Thyroid gland (tissue), 4 donors: Measurements from ENCODE around the gene SURF4.

Source experiments
- POLR2A ChIP-seq, 2 donors: fragments of 450-650 bp; IDR thresholded peaks; one replicate each; pipeline ENCODE4 v1.6.1; 2017; ENCODE audit warnings: antibody characterized with exemption in 2 of 2, mild to moderate bottlenecking in 2 of 2, moderate library complexity in 1 of 2
- TF ChIP-seq, protein P1 (sequence below), 6 experiments: fragments of 200-600 bp in 3 of 6; fragments of 450-650 bp in 3 of 6; sonication (generic) in 3 of 6; IDR thresholded peaks; one replicate each; pipeline ENCODE4 v1.5.1; 2016 to 2019; ENCODE audit warnings: antibody characterized with exemption in 6 of 6, mild to moderate bottlenecking in 2 of 6, inconsistent platforms in 1 of 6, moderate library complexity in 1 of 6

DNA sequence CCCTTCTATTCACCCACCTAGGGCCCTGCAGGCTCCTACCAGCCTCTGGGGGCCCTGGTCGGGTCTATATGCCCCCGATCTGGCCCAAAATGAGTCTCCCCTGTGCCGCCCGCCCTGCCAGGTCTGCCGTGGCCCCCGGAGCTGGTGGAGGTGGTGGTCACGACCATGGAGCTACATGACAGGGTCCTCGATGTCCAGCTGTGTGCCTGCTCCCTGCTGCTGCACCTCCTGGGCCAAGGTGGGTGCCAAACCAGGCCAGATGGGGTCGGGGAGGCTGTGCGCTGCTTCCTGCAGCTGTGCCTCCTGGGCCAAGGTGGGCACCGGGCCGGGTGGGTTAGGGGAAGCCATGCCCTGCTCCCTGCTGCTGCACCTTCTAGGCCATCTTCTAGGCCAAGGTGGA is 24.4 kb upstream of the SURF4 start:
- TF ChIP-seq, protein P1, sequence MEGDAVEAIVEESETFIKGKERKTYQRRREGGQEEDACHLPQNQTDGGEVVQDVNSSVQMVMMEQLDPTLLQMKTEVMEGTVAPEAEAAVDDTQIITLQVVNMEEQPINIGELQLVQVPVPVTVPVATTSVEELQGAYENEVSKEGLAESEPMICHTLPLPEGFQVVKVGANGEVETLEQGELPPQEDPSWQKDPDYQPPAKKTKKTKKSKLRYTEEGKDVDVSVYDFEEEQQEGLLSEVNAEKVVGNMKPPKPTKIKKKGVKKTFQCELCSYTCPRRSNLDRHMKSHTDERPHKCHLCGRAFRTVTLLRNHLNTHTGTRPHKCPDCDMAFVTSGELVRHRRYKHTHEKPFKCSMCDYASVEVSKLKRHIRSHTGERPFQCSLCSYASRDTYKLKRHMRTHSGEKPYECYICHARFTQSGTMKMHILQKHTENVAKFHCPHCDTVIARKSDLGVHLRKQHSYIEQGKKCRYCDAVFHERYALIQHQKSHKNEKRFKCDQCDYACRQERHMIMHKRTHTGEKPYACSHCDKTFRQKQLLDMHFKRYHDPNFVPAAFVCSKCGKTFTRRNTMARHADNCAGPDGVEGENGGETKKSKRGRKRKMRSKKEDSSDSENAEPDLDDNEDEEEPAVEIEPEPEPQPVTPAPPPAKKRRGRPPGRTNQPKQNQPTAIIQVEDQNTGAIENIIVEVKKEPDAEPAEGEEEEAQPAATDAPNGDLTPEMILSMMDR (IDR thresholded peaks at IDR 0.05), result no peak
- no peak for TF ChIP-seq POLR2A (IDR thresholded peaks at IDR 0.05)
